Activated T-cell treated with anti-CD3 and anti-CD28 coated beads, Interleukin-2, amount 50 U/mL, for 24 hours (primary cell): ENCODE data around the gene CLEC4A.
"Not testable (repeated sequence)": the region's sequence is repeated elsewhere in the genome, so short reads cannot be mapped to it uniquely, and the experiment has no call there.

ENCODE experiments used
- DNase-seq: peaks from one replicate; pipeline ENCODE4 v3.0.0-alpha.2; 2020
- H3K27ac Mint-ChIP-seq: 2 replicates; pipeline ENCODE4 v1.8.0; 2020; ENCODE audit warnings: mild to moderate bottlenecking, mixed read lengths
- H3K27me3 Mint-ChIP-seq: 2 replicates; pipeline ENCODE4 v1.8.0; 2020; ENCODE audit warnings: mixed read lengths
- H3K36me3 Mint-ChIP-seq: 2 replicates; pipeline ENCODE4 v1.8.0; 2020; ENCODE audit warnings: low read depth, mixed read lengths
- H3K4me1 Mint-ChIP-seq: 2 replicates; pipeline ENCODE4 v1.8.0; 2020; ENCODE audit warnings: low read depth, mixed read lengths
- H3K4me3 Mint-ChIP-seq: 2 replicates; pipeline ENCODE4 v1.8.0; 2020; ENCODE audit warnings: mild to moderate bottlenecking, moderate library complexity, mixed read lengths
- H3K9me3 Mint-ChIP-seq: 2 replicates; pipeline ENCODE4 v1.8.0; 2020; ENCODE audit warnings: mixed read lengths

The CLEC4A gene

DNA sequence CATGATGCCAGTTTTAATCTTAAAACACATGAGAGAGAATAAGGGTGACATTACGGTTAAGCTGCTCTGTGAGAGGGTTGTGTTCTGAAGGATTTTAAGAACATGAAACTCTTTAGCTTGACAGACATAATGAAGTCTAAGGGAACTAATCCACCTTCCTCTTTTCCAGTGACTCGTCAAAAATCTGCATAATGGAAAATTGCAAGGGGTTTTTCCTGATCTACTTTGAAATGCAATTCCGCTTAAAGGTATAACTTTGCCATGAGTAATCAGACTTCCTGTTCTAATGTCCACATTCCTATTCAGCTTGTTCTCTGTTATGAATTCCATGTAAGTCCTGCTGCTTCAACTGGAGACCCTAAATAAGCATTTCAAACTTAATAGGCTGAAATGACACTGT is 33.4 kb downstream of the CLEC4A start, which contains the start of gene ZNF705A:
Gene ZNF705A (plus strand): TSS at position 171 of the 400 bp plus-strand sequence. CDS start 15,611 bp downstream, outside the sequence.
- no peaks in the 10 kb centered on the region for H3K9me3 Mint-ChIP-seq
- H3K27ac Mint-ChIP-seq = no peak within 1 kb of the TSS
- peaks cover 3% of the 10 kb centered on the region for H3K27me3 Mint-ChIP-seq
- H3K4me3 Mint-ChIP-seq = no peak within 1 kb of the TSS
- peaks cover 24% of the 10 kb centered on the region for H3K4me1 Mint-ChIP-seq
- no peaks in the 10 kb centered on the region for H3K36me3 Mint-ChIP-seq
- DNase-seq = no peak

DNA sequence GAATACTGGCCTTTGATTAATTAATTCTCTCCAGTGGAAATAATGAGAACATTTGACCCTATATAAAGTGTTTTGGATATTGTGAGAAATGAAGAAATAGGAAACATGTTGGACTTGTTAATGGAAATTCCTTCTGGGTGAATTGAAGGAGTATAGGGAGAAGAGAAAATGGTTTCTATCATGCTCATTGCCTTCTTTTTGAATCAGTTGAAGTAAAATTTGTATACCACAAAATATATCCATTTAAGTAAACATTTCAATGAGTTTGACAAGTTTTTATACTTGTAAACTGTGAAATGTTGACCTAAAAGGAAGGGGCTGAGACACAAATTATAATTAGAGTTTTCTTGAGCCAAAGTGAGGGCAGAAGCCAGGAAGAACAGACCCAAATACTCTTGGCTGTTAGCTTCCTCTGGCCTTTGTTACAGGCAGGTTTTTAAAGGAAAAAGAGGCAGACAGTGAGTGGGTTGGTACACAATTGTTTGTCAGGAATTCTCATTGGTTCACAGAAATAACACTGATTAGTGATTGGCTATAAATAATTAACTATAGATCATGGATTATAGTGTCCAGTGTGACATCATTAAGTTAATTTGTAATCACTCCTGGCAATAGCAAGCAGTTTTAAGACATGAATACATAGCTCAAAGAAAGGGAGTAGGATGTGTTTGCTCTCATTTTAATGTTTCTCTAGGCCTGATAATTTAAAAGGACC is 34.2 kb downstream of the CLEC4A start:
- no peak overlapping the region for H3K27ac Mint-ChIP-seq
- DNase-seq = no peak
- peaks cover 29% of the 10 kb centered on the region for H3K4me1 Mint-ChIP-seq
- H3K9me3 Mint-ChIP-seq = no peaks in the 10 kb centered on the region
- no peak overlapping the region for H3K4me3 Mint-ChIP-seq
- no peaks in the 10 kb centered on the region for H3K36me3 Mint-ChIP-seq
- H3K27me3 Mint-ChIP-seq = no peaks in the 10 kb centered on the region

DNA sequence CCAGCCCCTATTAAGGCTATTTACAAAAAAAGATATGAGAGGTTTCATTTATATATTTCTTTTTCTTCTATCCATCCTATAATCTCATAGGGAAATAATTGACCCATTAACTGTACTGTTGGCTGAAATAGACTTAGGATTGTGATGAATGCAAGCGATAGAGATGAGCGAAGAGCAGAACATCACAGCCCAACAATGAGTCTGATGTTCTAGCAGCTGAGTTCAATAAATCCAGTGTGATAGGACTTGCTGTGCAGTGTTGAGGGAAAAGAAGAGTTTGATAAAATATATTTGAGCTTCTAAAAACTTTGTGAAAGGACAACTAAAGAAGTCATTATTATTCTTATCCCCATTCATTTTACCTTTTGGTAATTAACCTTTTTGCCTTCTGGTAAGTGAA is 49.5 kb downstream of the CLEC4A start:
- H3K4me3 Mint-ChIP-seq, H3K36me3 Mint-ChIP-seq, H3K27ac Mint-ChIP-seq, DNase-seq, H3K9me3 Mint-ChIP-seq, H3K27me3 Mint-ChIP-seq: not testable (repeated sequence)
- peaks cover 14% of the 10 kb centered on the region for H3K4me1 Mint-ChIP-seq

DNA sequence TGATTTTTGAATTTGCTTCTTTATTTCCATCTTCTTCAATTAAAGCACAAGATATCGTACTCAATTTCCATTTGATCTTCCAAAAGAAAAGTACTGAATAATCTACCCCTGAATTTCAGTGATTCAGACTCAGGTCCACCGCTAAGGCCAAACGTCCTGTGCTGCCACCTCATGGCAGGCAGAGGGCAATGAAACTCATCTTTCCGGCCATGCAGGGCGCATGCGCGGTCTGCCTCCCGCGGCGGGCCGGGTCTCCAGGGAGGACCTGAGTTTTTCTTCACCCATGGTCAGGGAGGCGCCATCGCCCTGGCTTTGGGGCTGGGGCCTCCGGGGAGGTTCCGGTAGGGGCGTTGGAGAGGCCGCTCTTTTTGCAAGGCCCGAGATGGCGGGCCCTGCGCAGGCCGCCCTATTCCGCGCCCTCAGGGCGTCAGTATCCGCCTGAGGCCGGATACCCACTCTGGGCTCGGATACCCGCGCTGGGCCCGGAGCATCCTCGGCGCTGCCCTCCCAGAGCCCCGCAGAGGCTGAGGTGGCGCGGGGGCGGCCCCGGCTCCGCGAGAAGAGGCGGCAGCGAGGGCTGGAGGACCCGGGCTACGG is 56.7 kb downstream of the CLEC4A start:
- peak overlapping the region; percentile 87 for H3K27ac Mint-ChIP-seq
- H3K4me1 Mint-ChIP-seq = peaks cover 29% of the 10 kb centered on the region
- peak; percentile 89 for DNase-seq
- H3K4me3 Mint-ChIP-seq = peak overlapping the region; percentile 79
- H3K27me3 Mint-ChIP-seq, H3K36me3 Mint-ChIP-seq, H3K9me3 Mint-ChIP-seq: not testable (repeated sequence)

DNA sequence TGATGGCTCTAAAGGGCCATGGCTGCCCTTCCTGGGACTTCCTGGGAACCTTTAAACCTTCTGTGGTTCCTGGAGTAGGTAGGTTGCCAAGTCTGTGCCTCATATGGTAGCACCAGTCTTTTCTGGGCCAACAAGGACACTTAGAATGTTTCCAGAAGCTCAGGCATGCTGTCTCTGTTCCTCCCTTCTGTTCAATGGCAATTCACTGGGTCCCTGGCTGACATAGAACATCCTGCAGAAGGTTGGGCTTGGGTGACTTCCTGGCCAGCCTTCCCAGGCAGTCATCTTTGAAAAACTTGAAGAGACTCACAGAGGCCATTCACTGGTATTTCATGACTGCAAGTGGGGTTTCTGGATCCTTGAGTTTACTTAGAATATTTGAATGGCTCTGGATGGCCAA is 57.9 kb downstream of the CLEC4A start:
- H3K4me3 Mint-ChIP-seq = peak overlapping the region; percentile 79
- not testable (repeated sequence) for H3K27me3 Mint-ChIP-seq, H3K27ac Mint-ChIP-seq, DNase-seq, H3K36me3 Mint-ChIP-seq, H3K9me3 Mint-ChIP-seq
- peaks cover 26% of the 10 kb centered on the region for H3K4me1 Mint-ChIP-seq

DNA sequence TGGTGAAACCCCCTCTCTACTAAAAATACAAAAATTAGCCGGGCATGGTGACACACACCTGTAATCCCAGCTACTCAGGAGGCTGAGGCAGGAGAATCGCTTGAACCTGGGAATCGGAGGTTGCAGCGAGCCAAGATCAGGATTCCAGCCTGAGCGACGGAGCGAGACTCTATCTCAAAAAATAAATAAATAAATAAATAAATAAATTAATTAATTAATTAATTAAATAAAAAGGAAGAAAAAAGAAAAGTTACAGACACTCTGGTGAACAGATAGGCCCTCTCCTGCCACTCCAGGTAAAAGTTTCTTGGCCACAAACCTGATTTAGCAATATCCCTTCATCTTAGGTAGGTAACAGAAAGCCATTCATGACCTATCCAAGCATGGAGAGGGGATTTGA is 59.5 kb downstream of the CLEC4A start:
- H3K4me3 Mint-ChIP-seq = not testable (repeated sequence)

DNA sequence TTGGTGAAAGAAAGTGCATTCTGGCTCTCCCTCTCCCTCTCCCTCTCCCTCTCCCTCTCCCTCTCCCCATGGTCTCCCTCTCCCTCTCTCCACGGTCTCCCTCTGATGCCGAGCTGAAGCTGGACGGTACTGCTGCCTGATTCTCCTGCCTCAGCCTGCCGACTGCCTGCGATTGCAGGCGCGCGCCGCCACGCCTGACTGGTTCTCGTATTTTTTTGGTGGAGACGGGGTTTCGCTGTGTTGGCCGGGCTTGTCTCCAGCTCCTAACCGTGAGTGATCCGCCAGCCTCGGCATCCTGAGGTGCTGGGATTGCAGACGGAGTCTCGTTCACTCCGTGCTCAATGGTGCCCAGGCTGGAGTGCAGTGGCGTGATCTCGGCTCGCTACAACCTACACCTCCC is 59.9 kb downstream of the CLEC4A start:
- H3K27ac Mint-ChIP-seq, H3K27me3 Mint-ChIP-seq, H3K9me3 Mint-ChIP-seq, H3K4me3 Mint-ChIP-seq, H3K36me3 Mint-ChIP-seq, DNase-seq: not testable (repeated sequence)
- H3K4me1 Mint-ChIP-seq = peaks cover 15% of the 10 kb centered on the region

More for the DNA sequence above, 59.5 kb downstream of the CLEC4A start:
- not testable (repeated sequence) for H3K36me3 Mint-ChIP-seq, H3K9me3 Mint-ChIP-seq, H3K27me3 Mint-ChIP-seq, DNase-seq, H3K27ac Mint-ChIP-seq
- peaks cover 15% of the 10 kb centered on the region for H3K4me1 Mint-ChIP-seq

DNA sequence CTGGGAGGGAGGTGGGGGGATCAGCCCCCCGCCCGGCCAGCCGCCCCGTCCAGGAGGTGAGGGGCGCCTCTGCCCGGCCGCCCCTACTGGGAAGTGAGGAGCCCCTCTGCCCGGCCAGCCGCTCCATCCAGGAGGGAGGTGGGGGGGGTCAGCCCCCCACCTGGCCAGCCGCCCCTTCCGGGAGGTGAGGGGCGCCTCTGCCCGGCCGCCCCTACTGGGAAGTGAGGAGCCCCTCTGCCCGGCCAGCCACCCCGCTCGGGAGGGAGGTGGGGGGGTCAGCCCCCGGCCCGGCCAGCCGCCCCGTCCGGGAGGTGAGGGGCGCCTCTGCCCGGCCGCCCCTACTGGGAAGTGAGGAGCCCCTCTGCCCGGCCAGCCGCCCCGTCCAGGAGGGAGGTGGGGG is 60.8 kb downstream of the CLEC4A start:
- not testable (repeated sequence) for H3K36me3 Mint-ChIP-seq, DNase-seq, H3K27ac Mint-ChIP-seq, H3K27me3 Mint-ChIP-seq, H3K4me3 Mint-ChIP-seq, H3K9me3 Mint-ChIP-seq
- H3K4me1 Mint-ChIP-seq = peaks cover 15% of the 10 kb centered on the region

DNA sequence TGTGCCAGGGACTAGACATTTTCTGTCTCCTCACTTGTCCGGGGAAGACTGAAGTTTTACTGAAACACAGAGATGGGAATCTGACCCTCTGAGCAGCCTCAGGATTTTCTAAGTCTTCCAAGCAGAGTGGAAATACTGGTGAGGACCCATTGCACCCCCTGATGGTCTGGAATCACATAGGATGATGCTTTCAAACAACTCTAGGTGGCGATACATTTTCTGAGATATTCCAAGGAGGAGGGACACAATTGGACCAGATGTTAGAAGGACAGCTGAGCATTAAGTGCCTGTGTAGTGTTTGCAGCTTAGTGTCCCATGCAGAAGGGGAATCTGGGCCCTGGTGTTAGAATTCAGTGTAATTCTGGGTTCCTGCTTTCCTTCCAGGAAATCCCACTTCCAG is 64.7 kb downstream of the CLEC4A start:
- H3K36me3 Mint-ChIP-seq, H3K4me1 Mint-ChIP-seq, H3K27me3 Mint-ChIP-seq, H3K4me3 Mint-ChIP-seq, H3K27ac Mint-ChIP-seq, H3K9me3 Mint-ChIP-seq, DNase-seq: not testable (repeated sequence)
